GM19438 (cell line): ENCODE results near the gene EDNRB.
A peak's percentile ranks its signal among the peaks of the same experiment; 100 is the strongest.

Experiments
- ATAC-seq: cut with Tn5 transposase; IDR thresholded peaks from one replicate; pipeline ENCODE4 v1.9.1; 2021; ENCODE audit warnings: low read depth; ENCODE audit not compliant: unreplicated experiment

EDNRB gene

GRCh38 chr13:77898097-77898496 is 20.5 kb downstream of the EDNRB start:
- peak; percentile 100 for ATAC-seq

- no peak for ATAC-seq
Observed at GRCh38 chr13:77896977-77897376, 21.7 kb downstream of the EDNRB start.

DNA sequence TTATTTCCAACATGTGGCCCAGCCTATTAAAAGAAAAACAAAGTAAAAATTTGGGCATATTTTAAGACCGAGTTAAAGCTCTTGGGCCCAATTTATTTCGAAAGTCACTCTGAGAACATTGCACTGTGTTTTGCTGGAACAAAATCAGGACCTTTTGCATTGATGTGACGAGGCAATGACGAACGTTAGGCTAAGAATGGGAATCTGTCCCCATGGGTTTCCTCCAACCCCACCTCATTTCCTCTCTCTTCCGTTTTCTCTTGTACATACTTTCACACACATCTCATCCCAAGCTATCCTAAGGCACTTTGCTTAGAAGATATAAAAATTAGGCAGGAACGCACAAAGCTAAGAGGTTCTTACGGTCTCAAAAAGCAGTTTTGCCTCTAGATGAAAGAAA is 22.1 kb downstream of the EDNRB start:
- ATAC-seq = no peak

- no peak for ATAC-seq
Observed at GRCh38 chr13:77894743-77895142, 23.9 kb downstream of the EDNRB start.

DNA sequence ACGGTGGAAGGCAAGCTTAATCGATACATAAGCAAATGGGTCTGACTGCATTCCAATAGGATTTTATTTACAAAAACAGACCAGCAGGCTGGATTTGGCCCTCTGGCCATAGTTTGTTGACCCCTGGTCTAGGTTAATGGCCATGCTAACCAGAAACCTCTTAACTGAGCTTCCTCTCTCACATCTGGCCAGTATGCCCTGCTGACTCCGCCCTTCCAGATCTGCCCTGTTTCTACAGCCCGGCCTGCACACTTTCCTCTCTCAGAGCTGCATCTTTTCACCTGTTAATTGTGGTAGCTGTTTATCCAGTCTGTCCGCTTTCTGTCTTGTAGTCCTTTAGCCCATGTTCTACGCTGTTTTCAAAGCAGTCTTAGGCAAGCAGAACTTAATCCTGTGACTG is 25.6 kb downstream of the EDNRB start:
- no peak for ATAC-seq

DNA sequence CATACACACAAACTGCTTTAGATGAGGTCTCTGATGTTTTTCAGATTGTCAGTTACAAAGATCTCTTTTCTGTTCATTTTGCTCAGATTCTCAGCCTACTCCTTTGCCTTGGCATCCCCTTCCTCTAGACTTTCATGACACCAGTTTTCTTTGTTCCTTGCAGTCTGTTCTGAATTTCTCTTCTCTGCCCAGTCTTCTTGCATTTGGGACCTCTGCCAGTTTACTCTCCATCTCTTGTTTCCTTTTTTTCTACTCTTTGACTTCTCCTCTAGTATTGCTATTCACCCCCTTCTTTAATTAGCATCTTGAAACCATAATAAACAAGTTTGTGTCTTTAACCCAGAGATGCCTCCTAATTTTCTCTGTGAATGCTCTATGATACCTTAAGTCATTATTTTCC is 26.1 kb downstream of the EDNRB start:
- no peak for ATAC-seq

DNA sequence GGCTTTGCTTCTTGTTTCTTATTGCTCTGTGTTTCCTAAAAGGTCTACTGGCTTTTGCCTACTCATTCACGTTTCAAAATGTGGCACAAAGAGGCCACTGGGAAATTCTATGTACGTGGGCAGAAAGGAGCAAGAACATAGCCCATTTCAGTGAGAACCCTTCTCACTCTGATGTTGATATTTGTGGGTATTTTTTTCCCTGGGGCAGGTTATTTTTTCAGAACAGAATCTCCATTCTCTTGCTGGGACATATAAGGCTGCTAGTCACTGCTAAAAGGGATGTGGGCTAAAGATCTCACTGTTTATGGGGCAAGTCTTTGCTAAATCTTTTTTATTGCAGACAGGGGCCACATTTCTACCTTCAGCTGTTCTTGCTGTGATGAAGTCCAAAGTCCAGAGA is 27.1 kb downstream of the EDNRB start:
- ATAC-seq = no peak

- no peak for ATAC-seq
Observed at GRCh38 chr13:77891041-77891440, 27.6 kb downstream of the EDNRB start.

- ATAC-seq = no peak
Observed at GRCh38 chr13:77883328-77883727, 35.3 kb downstream of the EDNRB start.

DNA sequence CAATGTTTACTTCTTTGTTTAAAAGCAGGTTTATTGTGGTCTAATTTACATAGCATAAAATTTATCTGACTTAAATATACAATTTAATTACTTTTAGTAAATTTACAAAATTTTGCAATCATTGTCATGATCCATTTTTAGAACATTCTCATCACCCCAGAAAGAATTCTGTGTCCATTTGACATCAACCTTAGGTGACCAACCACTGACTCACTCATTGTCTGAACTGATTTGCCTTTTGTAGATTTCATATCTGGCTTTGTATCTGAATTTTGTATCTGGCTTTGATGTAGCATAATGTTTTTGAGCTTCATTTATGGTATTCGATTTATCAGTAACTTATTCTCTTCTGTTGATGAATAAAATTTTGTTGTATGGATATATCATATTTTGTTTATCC is 40.4 kb downstream of the EDNRB start:
- ATAC-seq = no peak

DNA sequence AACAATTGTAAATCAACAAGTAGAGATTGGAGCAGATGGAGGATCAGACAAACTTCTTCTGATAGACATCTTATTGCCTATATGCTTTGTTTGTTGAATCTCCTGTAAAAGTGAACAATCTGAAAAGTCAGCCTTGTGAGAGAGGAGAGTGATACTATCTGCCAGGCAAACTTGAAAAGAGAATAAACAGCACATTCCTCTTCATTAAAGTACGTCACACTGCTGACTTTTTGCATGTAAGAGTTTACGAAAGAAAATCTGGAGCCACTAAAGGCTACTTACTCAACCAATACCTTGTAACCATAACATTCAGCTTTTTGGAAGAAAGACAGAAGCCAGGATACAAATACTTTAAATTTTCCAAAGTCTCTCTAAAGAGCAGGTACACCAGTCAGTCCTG is 42.5 kb downstream of the EDNRB start:
- no peak for ATAC-seq

GRCh38 chr13:77874406-77874805 is 44.2 kb downstream of the EDNRB start:
- no peak for ATAC-seq

DNA sequence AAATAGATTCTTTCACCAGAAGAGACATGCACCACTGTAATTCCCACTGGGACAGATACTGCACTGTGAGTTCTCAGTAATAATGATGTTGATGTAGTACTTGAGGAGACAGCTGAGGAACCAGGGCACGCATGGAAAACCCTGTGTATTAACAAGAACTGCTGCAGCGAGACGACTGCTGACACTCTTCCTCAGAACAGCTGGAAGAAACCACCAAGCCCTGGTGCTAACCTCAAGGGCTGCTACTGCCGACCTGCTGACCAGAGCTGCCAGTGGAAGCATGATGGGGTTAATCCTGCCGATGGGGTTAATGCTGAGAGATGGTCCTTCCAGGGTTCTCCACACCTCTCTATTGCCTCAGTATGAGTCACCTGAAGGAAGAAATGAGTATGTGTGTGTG is 45.6 kb downstream of the EDNRB start:
- no peak for ATAC-seq

- ATAC-seq = no peak
Observed at GRCh38 chr13:77871596-77871995, 47.0 kb downstream of the EDNRB start.

GRCh38 chr13:77868717-77869116 is 49.9 kb downstream of the EDNRB start:
- ATAC-seq = no peak

- no peak for ATAC-seq
Observed at GRCh38 chr13:77866971-77867370, 51.7 kb downstream of the EDNRB start.

DNA sequence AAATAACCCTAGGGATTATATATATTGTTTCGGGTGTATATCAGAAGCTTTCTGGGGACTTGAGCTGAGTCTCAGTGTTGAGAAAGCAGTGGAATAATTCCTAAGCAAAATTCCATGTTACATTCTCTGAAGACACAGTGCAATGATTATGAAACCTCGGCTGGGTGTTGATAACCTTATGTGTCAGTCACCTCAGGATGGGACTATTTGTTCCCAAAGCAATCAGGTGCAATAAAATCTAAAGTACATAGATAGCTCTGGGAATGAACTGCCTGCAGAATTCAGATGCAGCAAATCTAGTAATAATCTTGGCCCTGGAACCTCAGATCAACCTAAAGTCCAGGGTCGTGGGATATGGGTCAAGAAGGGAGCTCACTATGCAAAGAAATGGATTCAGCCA is 53.0 kb downstream of the EDNRB start:
- ATAC-seq = no peak

DNA sequence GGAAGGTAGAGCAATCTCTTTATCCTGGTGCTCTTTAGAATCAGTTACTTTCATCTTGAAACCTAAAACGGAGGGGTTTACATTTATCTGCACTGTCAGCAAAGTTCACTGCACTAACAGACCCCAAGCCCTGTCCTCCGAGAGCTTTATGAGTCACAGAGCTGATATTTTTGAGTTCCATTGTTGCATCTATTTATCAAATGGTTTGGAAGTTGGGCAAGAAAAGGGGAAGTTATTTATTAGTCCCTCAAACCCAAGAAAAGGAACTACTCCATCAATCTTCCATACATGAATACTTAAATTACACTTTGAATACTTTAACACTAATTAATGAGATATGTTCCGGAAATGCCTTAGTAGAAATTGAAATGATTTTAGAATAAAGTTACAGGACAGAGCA is 55.5 kb downstream of the EDNRB start:
- ATAC-seq = no peak

- no peak for ATAC-seq
Observed at GRCh38 chr13:77861741-77862140, 56.9 kb downstream of the EDNRB start.

- no peak for ATAC-seq
Observed at GRCh38 chr13:77860507-77860981, 58.1 kb downstream of the EDNRB start.

DNA sequence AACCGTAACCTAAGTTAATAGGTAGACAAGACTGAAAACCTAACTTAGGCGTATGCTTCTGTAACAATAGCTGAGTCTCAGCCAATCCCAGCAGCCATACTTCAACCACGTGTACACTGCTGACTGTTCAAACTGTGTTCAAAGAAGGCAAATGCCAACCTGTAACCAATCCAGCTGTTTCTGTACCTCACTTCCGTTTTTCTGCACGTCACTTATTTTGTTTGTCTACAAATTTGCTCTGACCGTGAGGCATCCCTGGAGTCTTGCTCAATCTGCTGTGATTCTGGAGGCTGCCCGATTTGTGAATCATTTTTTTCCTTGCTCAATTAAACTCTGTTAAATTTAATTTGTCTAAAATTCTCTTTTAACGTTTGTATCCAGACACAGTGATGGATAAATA is 59.2 kb downstream of the EDNRB start:
- no peak for ATAC-seq

DNA sequence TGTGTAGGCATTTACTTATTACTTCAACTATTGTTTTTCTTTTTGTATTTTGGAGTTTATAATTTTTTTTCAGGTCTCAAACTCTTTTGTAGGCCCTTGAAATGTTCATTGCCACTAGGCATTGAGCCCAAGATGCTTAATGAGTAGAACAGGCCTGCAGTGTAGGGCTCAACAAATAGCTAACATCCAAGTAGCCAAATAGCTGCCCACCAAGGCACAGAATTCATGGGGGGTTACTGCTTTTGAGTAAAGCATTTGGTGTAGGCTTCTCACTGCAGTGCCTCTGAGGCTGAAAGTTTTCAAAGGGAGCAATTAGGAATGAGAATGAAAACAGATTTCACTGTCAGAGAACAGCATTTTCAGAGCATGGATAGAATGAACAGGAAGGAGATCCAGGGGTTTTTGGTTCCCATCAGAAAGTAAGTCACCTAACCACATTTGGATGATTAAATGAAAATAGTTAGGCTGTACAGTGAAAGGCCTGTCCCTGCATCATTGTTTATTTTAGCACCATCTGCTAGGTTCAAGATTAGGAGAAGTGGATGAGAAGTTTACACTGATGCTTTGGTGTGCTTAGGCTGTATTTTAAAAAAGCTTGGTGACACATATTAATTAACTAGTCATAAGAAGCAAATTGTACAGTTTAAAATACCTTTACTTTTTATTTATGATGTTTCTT is 61.0 kb downstream of the EDNRB start:
- ATAC-seq = no peak

- no peak for ATAC-seq
Observed at GRCh38 chr13:77853703-77854102, 64.9 kb downstream of the EDNRB start.
